IMR-90 (cell line): ENCODE results near the gene KRTAP21-2. TPM values are rescaled to one million over a fixed set of nuclear protein-coding genes. Genes with fewer than 3 reads are reported as not detected.

Experiments used
- ATAC-seq: fragments of 200-7000 bp; cut with Tn5 transposase; 2 replicates; pipeline ENCODE4 v1.9.1; 2020; ENCODE audit warnings: low read depth, mild to moderate bottlenecking, moderate library complexity
- BruUV-seq: library from RNA; stranded (reverse); fragments of 400-500 nt; replicated peaks from 2 replicates; lab custom pipeline; 2021; lab: Mats Ljungman, UMichigan
- CTCF ChIA-PET: fragments of 300-600 bp; formaldehyde crosslinking; extraction: SDS; loops from one replicate; lab custom pipeline; 2021; ENCODE audit warnings: antibody characterized with exemption; lab: Yijun Ruan, JAX
- POLR2A ChIA-PET: fragments of 300-600 bp; sonication (Branson Sonifier 250); formaldehyde crosslinking; loops from one replicate; lab custom pipeline; 2022; ENCODE audit warnings: antibody characterized with exemption; ENCODE audit not compliant: unreplicated experiment; lab: Charles Lee
- DNase-seq: peaks from one replicate; pipeline ENCODE4 v3.0.0; 2013
- H2AFZ ChIP-seq: replicated peaks from 2 replicates; pipeline ENCODE3; 2013; ENCODE audit warnings: low read length, mild to moderate bottlenecking; ENCODE audit not compliant: poor library complexity
- H2AK5ac ChIP-seq: 2 replicates; pipeline ENCODE4 v1.6.1; 2013; ENCODE audit warnings: low read depth, low read length, inconsistent platforms
- H2AK9ac ChIP-seq: replicated peaks from 2 replicates; pipeline ENCODE3; 2013; ENCODE audit warnings: mild to moderate bottlenecking, low read depth, low read length, moderate library complexity; ENCODE audit not compliant: poor library complexity
- H2BK120ac ChIP-seq: 2 replicates; pipeline ENCODE4 v1.6.1; 2013; ENCODE audit warnings: low read depth, low read length, inconsistent platforms
- H2BK15ac ChIP-seq: 3 replicates; pipeline ENCODE4 v1.6.1; 2013; ENCODE audit warnings: low read depth, low read length, inconsistent platforms
- H2BK20ac ChIP-seq: 2 replicates; pipeline ENCODE4 v1.6.1; 2013; ENCODE audit warnings: low read depth, mild to moderate bottlenecking, inconsistent platforms, low read length, moderate library complexity
- H2BK5ac ChIP-seq: 2 replicates; pipeline ENCODE4 v1.6.1; 2013; ENCODE audit warnings: mild to moderate bottlenecking, low read depth, low read length, inconsistent platforms; ENCODE audit not compliant: poor library complexity, severe bottlenecking
- H3K14ac ChIP-seq: replicated peaks from 2 replicates; pipeline ENCODE4 v1.6.1; 2013; ENCODE audit warnings: low read depth, low read length, inconsistent platforms
- H3K18ac ChIP-seq: 2 replicates; pipeline ENCODE4 v1.6.1; 2013; ENCODE audit warnings: low read depth, low read length, control low read depth
- H3K23ac ChIP-seq: 2 replicates; pipeline ENCODE4 v1.6.1; 2013; ENCODE audit warnings: low read depth, low read length, inconsistent platforms
- H3K27ac ChIP-seq: 2 replicates; pipeline ENCODE4 v1.5.1; 2013; ENCODE audit warnings: mild to moderate bottlenecking, control low read depth, low read length; ENCODE audit not compliant: insufficient read depth
- H3K27me3 ChIP-seq: 2 replicates; pipeline ENCODE4 v1.6.1; 2013; ENCODE audit warnings: low read length; ENCODE audit not compliant: control insufficient read depth, insufficient read depth
- H3K36me3 ChIP-seq: 2 replicates; pipeline ENCODE4 v1.6.1; 2013; ENCODE audit warnings: low read length, mixed read lengths; ENCODE audit not compliant: control insufficient read depth, insufficient read depth
- H3K4ac ChIP-seq: 2 replicates; pipeline ENCODE4 v1.6.1; 2013; ENCODE audit warnings: low read depth, low read length, inconsistent platforms
- H3K4me1 ChIP-seq: 2 replicates; pipeline ENCODE4 v1.6.1; 2013; ENCODE audit warnings: low read length, mixed read lengths; ENCODE audit not compliant: control insufficient read depth, insufficient read depth
- H3K4me2 ChIP-seq: 2 replicates; pipeline ENCODE4 v1.6.1; 2013; ENCODE audit warnings: low read depth, mild to moderate bottlenecking, control low read depth, low read length, moderate library complexity
- H3K4me3 ChIP-seq: 2 replicates; pipeline ENCODE4 v1.5.1; 2013; ENCODE audit warnings: low read depth, mild to moderate bottlenecking, control low read depth, low read length, moderate library complexity; ENCODE audit not compliant: insufficient read depth
- H3K56ac ChIP-seq: 2 replicates; pipeline ENCODE4 v1.6.1; 2013; ENCODE audit warnings: low read length, inconsistent platforms; ENCODE audit not compliant: insufficient read depth; ENCODE audit errors: extremely low read depth
- H3K79me1 ChIP-seq, 2 experiments: 2 replicates each; pipeline ENCODE4 v1.6.1; 2013; ENCODE audit warnings: low read length in 2 of 2, inconsistent platforms in 1 of 2, low read depth in 1 of 2
- H3K9ac ChIP-seq: 2 replicates; pipeline ENCODE4 v1.6.1; 2013; ENCODE audit warnings: low read depth, low read length, control low read depth
- H3K9me1 ChIP-seq: 2 replicates; pipeline ENCODE4 v1.6.1; 2013; ENCODE audit warnings: low read length, inconsistent platforms; ENCODE audit not compliant: insufficient read depth
- H3K9me3 ChIP-seq: 2 replicates; pipeline ENCODE4 v1.6.1; 2013; ENCODE audit warnings: low read length; ENCODE audit not compliant: control insufficient read depth, insufficient read depth
- H4K20me1 ChIP-seq: 2 replicates; pipeline ENCODE4 v1.6.1; 2013; ENCODE audit warnings: low read length, inconsistent platforms; ENCODE audit not compliant: insufficient read depth
- H4K5ac ChIP-seq: 2 replicates; pipeline ENCODE4 v1.6.1; 2013; ENCODE audit warnings: mild to moderate bottlenecking, low read depth, low read length, control low read depth
- H4K8ac ChIP-seq, 2 experiments: 2 replicates each; pipeline ENCODE4 v1.6.1; 2013; ENCODE audit warnings: low read depth in 2 of 2, low read length in 2 of 2, control low read depth in 1 of 2, inconsistent platforms in 1 of 2
- H4K91ac ChIP-seq: 2 replicates; pipeline ENCODE4 v1.6.1; 2013; ENCODE audit warnings: low read depth, low read length, inconsistent platforms; ENCODE audit not compliant: insufficient read depth
- MXI1 ChIP-seq: IDR thresholded peaks from 2 replicates; pipeline ENCODE4 v1.6.1; 2012; ENCODE audit warnings: low read depth, mild to moderate bottlenecking, low read length, moderate library complexity, borderline replicate concordance
- WGBS, 2 experiments: methylation state at CpG; one replicate each; pipeline versions ENCODE4 v1.1.5 to v1.1.7; 2013; ENCODE audit warnings: missing lambda C conversion rate in 2 of 2; ENCODE audit not compliant: insufficient read length in 1 of 2; ENCODE audit errors: extremely low coverage in 2 of 2; 5-methylcytosine and 5-hydroxymethylcytosine counted together
- dilution Hi-C: fragments of 300-500 bp; cut with HindIII; formaldehyde crosslinking; loops from one replicate; pipeline ENCODE4 v1.14.3; 2018; ENCODE audit warnings: low sequenced_read_pairs; ENCODE audit not compliant: unreplicated experiment
- in situ Hi-C: fragments of 300-500 bp; cut with MboI; formaldehyde crosslinking; loops from 3 replicates; pipeline ENCODE4 v1.14.3; 2019; ENCODE audit warnings: low sequenced_read_pairs, inconsistent platforms, mixed read lengths
- intact Hi-C: fragments of 100-400 bp; cut with micrococcal nuclease; formaldehyde crosslinking; loops from 2 replicates; pipeline ENCODE4 v1.10.0; 2022
- polyA plus RNA-seq, 3 experiments: library from polyadenylated mRNA; depleted of rRNA; stranded (reverse); fragments of >200 nt; gene quantifications; 2 replicates each; pipeline ENCODE4 v1.2.3, GENCODE V29; 2012; ENCODE audit warnings: low replicate concordance in 1 of 3
- total RNA-seq: library from RNA; depleted of rRNA; stranded (reverse); fragments of >200 nt; gene quantifications from 2 replicates; pipeline ENCODE4 v1.2.3, GENCODE V29; 2012

The KRTAP21-2 gene
- total and polyA plus RNA-seq, 2 of the 4 experiments (the other 2 are of a cell fraction) = not detected

DNA sequence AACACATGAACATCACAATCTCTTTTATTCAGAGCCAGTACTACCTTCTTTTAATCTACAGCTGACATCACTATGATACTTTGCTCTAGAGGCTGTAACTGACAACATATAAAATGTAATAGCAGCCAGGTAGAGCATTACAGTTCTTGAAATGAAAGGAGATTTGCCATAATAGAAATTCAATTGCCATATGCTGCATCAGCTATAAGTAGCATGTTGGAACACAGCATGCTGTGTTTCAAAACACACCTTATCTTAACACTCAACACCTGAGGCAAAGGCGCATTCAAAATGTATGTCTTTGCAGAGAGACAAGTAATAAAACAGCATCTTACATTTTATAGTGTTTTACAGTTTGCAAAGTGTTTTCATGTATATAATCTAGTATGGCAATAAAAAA, 32.2 kb upstream of the KRTAP21-2 start:
- Histone ChIP-seq H4K20me1 (no peaks in the 10 kb centered on the region), H3K36me3 (no peaks in the 10 kb centered on the region), H3K14ac (no peak overlapping the region), H2BK20ac (no peak overlapping the region), H3K9ac (no peak overlapping the region), H3K4ac (no peak overlapping the region), H3K27me3 (no peaks in the 10 kb centered on the region), H3K9me1 (no peaks in the 10 kb centered on the region), H2AK5ac (no peak overlapping the region), H4K5ac (no peak overlapping the region), H2AFZ (no peak overlapping the region), H2BK15ac (no peak overlapping the region), H3K23ac (no peak overlapping the region), H2BK5ac (no peak overlapping the region), H2BK120ac (no peak overlapping the region), H3K9me3 (peaks cover 4% of the 10 kb centered on the region; the same call in 1 of the 2 replicates), H4K91ac (no peak overlapping the region), H4K8ac (no peak overlapping the region), H3K4me2 (no peak overlapping the region), H3K18ac (no peak overlapping the region), H2AK9ac (no peak overlapping the region), H3K4me1 (no peaks in the 10 kb centered on the region), H3K4me3 (no peak overlapping the region), H3K27ac (no peak overlapping the region), H3K79me1 (no peaks in the 10 kb centered on the region), H3K56ac (no peak overlapping the region)
- intact Hi-C loops = no loop called here
- no peak for DNase-seq
- ChIA-PET POLR2A (no interaction called here), CTCF (no interaction called here)
- dilution Hi-C loops = no loop called here
- in situ Hi-C loops = no loop called here
- no TSS peak for BruUV-seq
- no peak for ATAC-seq
- no peak for TF ChIP-seq MXI1
- WGBS, 2 experiments = no CpG with 5 or more reads among the region's 1 CpG
